DMS153 treated with DMSO at 0.1 percent for 48 hours (cell line): ENCODE data around the gene DDOST.
"Not testable (repeated sequence)": the region's sequence is repeated elsewhere in the genome, so short reads cannot be mapped to it uniquely, and the experiment has no call there.

Source experiments
- DNase-seq: peaks from one replicate; lab custom pipeline; 2025; ENCODE audit not compliant: unreplicated experiment; lab: John Stamatoyannopoulos, UW

DDOST gene

GRCh38 chr1:20625176-20626097 is 35.7 kb downstream of the DDOST start:
- no peak for DNase-seq

GRCh38 chr1:20624709-20625108 is 36.5 kb downstream of the DDOST start:
- no peak for DNase-seq

DNA sequence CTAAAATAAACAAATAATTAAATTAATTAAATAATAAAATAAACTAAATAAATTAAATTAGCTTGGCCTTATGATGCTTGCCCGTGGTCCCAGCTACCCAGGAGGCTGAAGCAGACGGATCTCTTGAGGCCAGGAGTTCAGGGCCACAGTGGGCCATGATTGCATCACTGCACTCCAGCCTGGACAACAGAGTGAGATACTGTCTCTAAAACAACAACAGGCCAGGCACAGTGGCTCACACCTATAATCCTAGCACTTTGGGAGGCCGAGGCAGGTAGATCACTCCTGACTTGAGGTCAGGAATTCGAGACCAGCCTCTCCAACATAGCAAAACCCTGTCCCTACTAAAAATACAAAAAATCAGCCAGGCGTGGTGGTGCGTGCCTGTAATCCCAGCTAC is 40.2 kb downstream of the DDOST start:
- no peak for DNase-seq

GRCh38 chr1:20619999-20620398 is 41.2 kb downstream of the DDOST start:
- DNase-seq, result no peak

DNA sequence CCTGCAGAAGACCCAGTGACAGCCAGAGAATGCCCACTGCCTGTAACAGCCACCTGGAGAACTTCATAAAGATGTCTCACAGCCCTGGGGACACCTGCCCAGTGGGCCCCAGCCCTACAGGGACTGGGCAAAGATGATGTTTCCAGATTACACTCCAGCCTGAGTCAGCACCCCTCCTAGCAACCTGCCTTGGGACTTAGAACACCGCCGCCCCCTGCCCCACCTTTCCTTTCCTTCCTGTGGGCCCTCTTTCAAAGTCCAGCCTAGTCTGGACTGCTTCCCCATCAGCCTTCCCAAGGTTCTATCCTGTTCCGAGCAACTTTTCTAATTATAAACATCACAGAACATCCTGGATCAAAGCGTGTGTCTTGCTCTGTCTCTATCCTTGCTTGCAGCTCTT is 42.6 kb downstream of the DDOST start:
- no peak for DNase-seq

DNA sequence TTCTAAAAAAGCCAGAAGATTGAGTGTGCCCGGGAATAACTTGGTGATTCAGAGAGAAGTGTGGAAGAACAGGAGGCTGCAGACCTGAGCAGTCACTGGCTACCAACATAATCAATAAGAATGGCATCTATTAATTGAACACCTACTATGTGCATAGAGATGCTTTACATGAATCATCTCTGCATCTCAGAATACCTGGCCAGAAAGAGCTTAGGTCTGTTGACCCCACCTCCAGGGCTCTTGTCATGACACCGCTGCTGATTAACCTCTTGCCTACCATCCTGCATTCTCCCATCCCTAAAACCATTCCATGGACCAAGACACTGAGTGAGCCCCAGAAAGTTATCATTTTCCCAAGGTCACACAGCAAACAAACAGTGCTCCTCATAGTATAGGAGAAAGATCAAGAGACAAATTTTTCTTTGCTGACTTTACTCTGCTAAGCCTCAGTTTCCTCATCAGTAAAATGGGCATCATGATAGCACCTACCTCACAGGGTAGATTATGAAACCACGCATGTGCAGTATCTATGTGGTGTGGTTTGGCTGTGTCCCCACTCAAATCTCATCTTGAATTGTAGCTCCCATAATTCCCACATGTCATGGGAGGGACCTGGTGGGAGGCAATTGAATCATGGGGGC is 44.2 kb downstream of the DDOST start:
- no peak for DNase-seq

DNA sequence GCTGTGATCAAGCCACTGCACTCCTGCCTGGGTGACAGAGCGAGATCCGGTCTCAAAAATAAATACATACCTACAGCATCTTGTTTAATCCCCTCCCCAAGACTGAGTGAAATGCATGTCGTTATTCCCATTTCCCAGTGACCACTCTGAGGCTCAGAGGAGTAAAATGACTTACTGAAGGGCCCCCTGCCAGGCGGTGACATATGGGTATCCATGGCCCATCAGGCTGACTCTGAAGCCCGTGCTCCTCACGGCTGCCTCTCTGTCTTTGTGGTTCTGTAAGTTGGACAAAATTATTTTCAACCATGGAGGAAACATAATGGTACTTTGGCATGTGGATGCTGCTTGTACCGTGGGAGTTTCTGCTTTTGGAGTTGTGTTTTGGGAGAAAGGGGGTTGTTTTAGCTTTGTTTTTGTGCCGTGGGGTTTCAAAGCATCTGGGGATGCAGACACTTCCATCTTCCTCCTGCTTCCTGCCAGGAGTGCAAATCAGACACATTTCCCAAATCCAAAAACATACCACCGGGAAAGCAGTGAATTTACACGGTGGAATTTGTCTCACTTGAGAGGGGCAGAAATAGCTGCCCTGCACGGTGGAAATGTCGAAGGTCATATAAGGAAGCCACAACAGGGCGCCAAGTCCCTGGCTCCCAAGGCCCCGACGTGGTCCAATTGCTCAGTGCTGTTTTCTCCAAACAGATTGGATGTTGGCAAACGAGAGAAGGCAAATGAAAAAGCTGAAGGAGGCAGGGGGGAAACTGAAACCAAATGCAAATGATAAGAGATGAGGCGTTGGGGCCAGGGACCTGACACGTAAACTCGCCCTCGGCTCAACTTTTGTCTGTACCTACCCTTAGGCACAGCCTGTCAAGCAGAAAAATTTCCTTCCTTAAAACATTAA is 45.0 kb downstream of the DDOST start:
- DNase-seq, result no peak

- DNase-seq, result no peak
Observed at GRCh38 chr1:20614131-20614579, 47.0 kb downstream of the DDOST start.

GRCh38 chr1:20612221-20612746 is 48.9 kb downstream of the DDOST start:
- DNase-seq, result no peak

- DNase-seq, result no peak
Observed at GRCh38 chr1:20611652-20612051, 49.5 kb downstream of the DDOST start.

GRCh38 chr1:20610970-20611369 is 50.2 kb downstream of the DDOST start:
- no peak for DNase-seq

GRCh38 chr1:20609541-20609940 is 51.6 kb downstream of the DDOST start:
- no peak for DNase-seq

DNA sequence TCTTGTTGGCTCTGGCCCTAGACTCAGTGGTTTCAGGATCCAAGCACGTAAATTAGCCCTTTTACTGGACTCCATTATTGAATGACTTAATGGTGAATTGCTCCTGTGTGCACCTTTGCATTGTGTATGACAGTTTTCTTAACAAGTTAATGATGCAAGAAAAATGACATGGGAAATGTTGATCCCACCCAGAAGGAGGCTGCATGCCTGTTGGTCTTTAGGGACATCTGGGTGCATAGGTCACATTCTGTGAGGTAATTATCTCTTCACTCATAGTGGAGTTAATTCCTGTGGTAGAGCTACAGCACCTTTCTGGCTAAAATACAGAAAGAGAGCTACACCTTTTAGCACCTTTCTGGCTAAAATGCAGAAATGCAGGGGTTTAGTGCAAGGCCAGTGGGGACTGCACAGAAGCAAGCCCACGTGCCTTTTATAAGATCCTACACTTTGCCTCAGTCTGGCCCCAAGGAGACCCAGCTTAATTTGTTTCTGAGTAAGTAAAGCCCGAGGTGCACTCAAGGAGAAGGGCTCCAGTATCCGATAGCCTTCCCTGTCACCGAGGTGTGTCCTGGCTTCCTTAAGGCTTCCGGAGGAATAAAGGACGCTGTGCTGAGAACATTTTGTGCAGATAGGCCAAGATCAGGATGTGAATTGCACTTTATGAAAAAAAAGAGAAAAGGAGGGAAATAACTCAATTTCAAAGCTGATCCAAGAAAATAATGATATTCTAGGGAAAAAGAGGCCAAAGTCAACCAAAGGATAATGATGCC is 54.2 kb downstream of the DDOST start:
- not testable (repeated sequence) for DNase-seq

GRCh38 chr1:20604678-20605077 is 56.5 kb downstream of the DDOST start:
- DNase-seq, result no peak

DNA sequence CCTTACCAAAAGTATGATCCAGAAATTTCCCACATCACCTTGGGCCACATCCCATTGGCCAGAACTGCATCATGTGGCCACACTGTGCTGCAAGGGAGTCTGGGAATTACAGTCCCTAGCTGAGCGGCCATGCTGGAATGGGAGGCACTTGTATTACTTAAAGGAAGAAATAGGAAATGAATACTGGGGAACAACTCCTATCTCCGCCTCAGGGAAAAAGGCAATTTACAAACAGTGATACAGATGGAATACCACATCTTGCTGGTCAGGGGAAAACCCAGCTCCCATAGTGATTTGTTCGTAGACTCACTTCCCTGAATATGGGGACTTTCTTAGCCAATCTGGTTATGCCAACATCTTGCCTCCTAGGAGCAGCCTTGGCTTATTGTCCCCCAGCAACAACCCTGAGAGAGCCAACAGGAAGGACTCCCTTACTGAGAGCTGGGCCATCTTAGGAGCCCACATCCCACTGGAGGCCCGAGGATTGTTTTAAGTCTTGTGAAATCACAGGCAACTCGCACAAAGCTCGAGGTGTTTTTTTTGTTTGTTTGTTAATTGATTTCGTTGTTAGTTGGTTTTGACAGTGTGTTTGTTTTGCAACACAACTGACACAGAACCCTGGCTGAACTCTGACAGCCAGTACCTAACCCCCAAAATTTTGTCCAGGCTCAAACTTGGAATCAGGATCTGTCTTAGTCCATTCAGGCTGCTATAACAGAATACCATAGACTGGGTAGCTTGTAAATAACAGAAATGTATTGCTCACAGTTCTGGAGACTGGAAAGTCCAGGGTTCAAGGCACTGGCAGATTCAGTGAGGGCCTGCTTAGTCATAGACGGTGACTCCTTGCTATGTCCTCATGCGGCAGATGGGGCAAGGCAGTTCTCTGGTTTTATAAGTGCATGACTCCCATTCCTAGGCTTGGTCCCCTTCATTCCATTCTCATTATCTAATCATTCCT is 57.4 kb downstream of the DDOST start:
- DNase-seq, result no peak

GRCh38 chr1:20602851-20603450 is 58.2 kb downstream of the DDOST start:
- no peak for DNase-seq
